HFFc6 (cell line): ENCODE data around the gene SMIM1. TPM values are rescaled to one million over a fixed set of nuclear protein-coding genes. Genes with fewer than 3 reads are reported as not detected.
"Not testable (repeated sequence)": the region's sequence is repeated elsewhere in the genome, so short reads cannot be mapped to it uniquely, and the experiment has no call there.

Experiments used
- DNase-seq: peaks from one replicate; pipeline ENCODE4 v3.0.0-alpha.2; 2018
- H3K27ac Mint-ChIP-seq: 2 replicates; pipeline ENCODE4 v1.8.0; 2020; ENCODE audit warnings: mild to moderate bottlenecking, mixed read lengths
- H3K27me3 Mint-ChIP-seq: 2 replicates; pipeline ENCODE4 v1.8.0; 2021; ENCODE audit warnings: mild to moderate bottlenecking, moderate library complexity, mixed read lengths; ENCODE audit not compliant: insufficient read depth
- H3K36me3 Mint-ChIP-seq: 2 replicates; pipeline ENCODE4 v1.8.0; 2021; ENCODE audit warnings: low read depth, mixed read lengths
- H3K4me1 Mint-ChIP-seq: 2 replicates; pipeline ENCODE4 v1.8.0; 2020; ENCODE audit warnings: low read depth, mixed read lengths
- H3K4me3 Mint-ChIP-seq: 2 replicates; pipeline ENCODE4 v1.8.0; 2020; ENCODE audit warnings: mild to moderate bottlenecking, moderate library complexity, mixed read lengths
- H3K9me3 Mint-ChIP-seq: 2 replicates; pipeline ENCODE4 v1.8.0; 2020; ENCODE audit warnings: mild to moderate bottlenecking, mixed read lengths
- CTCF ChIP-seq: fragments of 200-600 bp; sonication (generic); IDR thresholded peaks from 2 replicates; pipeline ENCODE4 v1.5.0; 2021; ENCODE audit warnings: antibody characterized with exemption, mild to moderate bottlenecking
- long read RNA-seq: library from polyadenylated mRNA; unstranded; transcript quantifications from one replicate; pipeline ENCODE4 v2.0.0, GENCODE V29; 2019
- total RNA-seq, 6 experiments: library from RNA; stranded (reverse); fragmentation: NEBNext Ultra II Directional; extraction: Animal tissue kit (Norgen Biotek cat#: 25700); gene quantifications; 2 replicates in 1 of 6; 3 replicates in 5 of 6; pipeline ENCODE4 v1.2.3, GENCODE V29; 2021

Gene SMIM1
- total RNA-seq = 1 to 10 TPM in 4 of 6 experiments, under 1 TPM in 2; 0.38 to 3.4 (median 1.6) TPM
- long read RNA-seq = 0 reads

- H3K27me3 Mint-ChIP-seq = peaks cover 20% of the 10 kb centered on the region
- peaks cover 4% of the 10 kb centered on the region; the same call in 1 of the 2 replicates for H3K4me1 Mint-ChIP-seq
- no peaks in the 10 kb centered on the region for H3K36me3 Mint-ChIP-seq
- no peak for TF ChIP-seq CTCF
- peak within 1 kb of the TSS; percentile 41 for H3K4me3 Mint-ChIP-seq
- no peak for DNase-seq
- no peak within 1 kb of the TSS for H3K27ac Mint-ChIP-seq
- no peaks in the 10 kb centered on the region for H3K9me3 Mint-ChIP-seq
Observed at GRCh38 chr1:3772715-3773571, at the start of gene SMIM1. Gene SMIM1, plus strand, starts transcription at chr1:3772749. Its CDS starts 2,625 bp downstream, at chr1:3775374.

- no peak overlapping the region for H3K4me3 Mint-ChIP-seq
- H3K9me3 Mint-ChIP-seq = no peaks in the 10 kb centered on the region
- no peak for DNase-seq
- no peak overlapping the region for H3K27ac Mint-ChIP-seq
- peaks cover 12% of the 10 kb centered on the region for H3K27me3 Mint-ChIP-seq
- H3K4me1 Mint-ChIP-seq = no peaks in the 10 kb centered on the region
- no peak for TF ChIP-seq CTCF
- no peaks in the 10 kb centered on the region for H3K36me3 Mint-ChIP-seq
Observed at GRCh38 chr1:3722846-3723245, 49.7 kb upstream of the SMIM1 start.

- H3K4me3 Mint-ChIP-seq, H3K36me3 Mint-ChIP-seq, H3K27me3 Mint-ChIP-seq, H3K4me1 Mint-ChIP-seq, H3K9me3 Mint-ChIP-seq, H3K27ac Mint-ChIP-seq: not testable (repeated sequence)
- TF ChIP-seq CTCF = peak; percentile 98
- DNase-seq = peak; percentile 23
Observed at GRCh38 chr1:3724416-3725030, 48.0 kb upstream of the SMIM1 start.

GRCh38 chr1:3725366-3725765 is 47.2 kb upstream of the SMIM1 start:
- no peak for TF ChIP-seq CTCF
- H3K4me3 Mint-ChIP-seq = no peak overlapping the region
- no peaks in the 10 kb centered on the region for H3K9me3 Mint-ChIP-seq
- DNase-seq = no peak
- H3K27ac Mint-ChIP-seq = no peak overlapping the region
- H3K27me3 Mint-ChIP-seq = peaks cover 9% of the 10 kb centered on the region
- H3K4me1 Mint-ChIP-seq = no peaks in the 10 kb centered on the region
- H3K36me3 Mint-ChIP-seq = no peaks in the 10 kb centered on the region

GRCh38 chr1:3727042-3727824 is 45.3 kb upstream of the SMIM1 start:
- H3K4me1 Mint-ChIP-seq = no peaks in the 10 kb centered on the region
- DNase-seq = no peak
- no peaks in the 10 kb centered on the region for H3K9me3 Mint-ChIP-seq
- no peak overlapping the region for H3K27ac Mint-ChIP-seq
- peaks cover 17% of the 10 kb centered on the region for H3K27me3 Mint-ChIP-seq
- H3K4me3 Mint-ChIP-seq = no peak overlapping the region
- peak; percentile 55; the same call in 1 of the 2 replicates for TF ChIP-seq CTCF
- H3K36me3 Mint-ChIP-seq = no peaks in the 10 kb centered on the region
